Measurements from ENCODE around the gene LARP1B. TPM values are rescaled to one million over a fixed set of nuclear protein-coding genes. Genes with fewer than 3 reads are reported as not detected.

LARP1B gene
- polyA plus RNA-seq, 1 donor from 2014 or later: 30.8 TPM

DNA sequence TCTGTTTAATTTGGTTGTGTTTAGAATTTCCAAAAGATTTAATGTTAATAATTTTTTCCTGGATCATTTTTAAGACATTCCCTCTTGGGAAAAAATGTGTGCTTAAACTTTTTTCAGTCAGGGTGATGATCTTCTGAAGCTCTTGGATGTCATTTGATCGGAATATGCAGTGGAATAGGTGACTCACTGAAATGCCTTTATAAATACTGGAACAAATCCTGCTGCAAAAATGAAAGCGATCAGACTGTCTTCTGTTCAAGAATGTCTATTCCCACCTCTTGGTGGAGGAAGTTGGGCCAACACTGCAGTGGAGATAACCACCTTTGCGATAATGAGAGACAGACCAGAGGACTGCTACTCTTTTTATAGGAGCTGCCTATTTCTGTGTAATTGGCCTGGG, 46.7 kb downstream of the LARP1B start:
- H3K4me2 ChIP-seq (ENCODE audit: low read length): no peak overlapping the region
- no peaks in the 10 kb centered on the region for H3F3A ChIP-seq (ENCODE audit: insufficient read depth, low read length, poor library complexity, severe bottlenecking)
- no peaks in the 10 kb centered on the region for H3K9me2 ChIP-seq (ENCODE audit: insufficient read depth, low read length)
- H3K27me3 ChIP-seq (ENCODE audit: insufficient read depth, low read depth, low read length): no peaks in the 10 kb centered on the region
- no peak for TF ChIP-seq EP300 (conservative IDR thresholded peaks at IDR 0.05; ENCODE audit: poor library complexity, severe bottlenecking)
- TF ChIP-seq, protein P1, sequence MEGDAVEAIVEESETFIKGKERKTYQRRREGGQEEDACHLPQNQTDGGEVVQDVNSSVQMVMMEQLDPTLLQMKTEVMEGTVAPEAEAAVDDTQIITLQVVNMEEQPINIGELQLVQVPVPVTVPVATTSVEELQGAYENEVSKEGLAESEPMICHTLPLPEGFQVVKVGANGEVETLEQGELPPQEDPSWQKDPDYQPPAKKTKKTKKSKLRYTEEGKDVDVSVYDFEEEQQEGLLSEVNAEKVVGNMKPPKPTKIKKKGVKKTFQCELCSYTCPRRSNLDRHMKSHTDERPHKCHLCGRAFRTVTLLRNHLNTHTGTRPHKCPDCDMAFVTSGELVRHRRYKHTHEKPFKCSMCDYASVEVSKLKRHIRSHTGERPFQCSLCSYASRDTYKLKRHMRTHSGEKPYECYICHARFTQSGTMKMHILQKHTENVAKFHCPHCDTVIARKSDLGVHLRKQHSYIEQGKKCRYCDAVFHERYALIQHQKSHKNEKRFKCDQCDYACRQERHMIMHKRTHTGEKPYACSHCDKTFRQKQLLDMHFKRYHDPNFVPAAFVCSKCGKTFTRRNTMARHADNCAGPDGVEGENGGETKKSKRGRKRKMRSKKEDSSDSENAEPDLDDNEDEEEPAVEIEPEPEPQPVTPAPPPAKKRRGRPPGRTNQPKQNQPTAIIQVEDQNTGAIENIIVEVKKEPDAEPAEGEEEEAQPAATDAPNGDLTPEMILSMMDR (IDR thresholded peaks at IDR 0.05; ENCODE audit: poor library complexity, severe bottlenecking): no peak
- TF ChIP-seq MXI1 (conservative IDR thresholded peaks at IDR 0.05; ENCODE audit: poor library complexity, severe bottlenecking): no peak
- TF ChIP-seq SMC3 (conservative IDR thresholded peaks at IDR 0.05; ENCODE audit: poor library complexity): no peak
- TF ChIP-seq TAF1 (IDR thresholded peaks at IDR 0.05; ENCODE audit: low read depth): no peak
- no peak for TF ChIP-seq POLR2AphosphoS5 (IDR thresholded peaks at IDR 0.05)
- TF ChIP-seq RAD21 (conservative IDR thresholded peaks at IDR 0.05): no peak
- TF ChIP-seq REST (IDR thresholded peaks at IDR 0.05; ENCODE audit: borderline replicate concordance): no peak
- TF ChIP-seq EZH2 (IDR thresholded peaks at IDR 0.05; ENCODE audit: borderline replicate concordance, insufficient read depth, low read length, poor library complexity, severe bottlenecking): no peak
- H3K9ac ChIP-seq (ENCODE audit: low read length): no peak overlapping the region
- H4K20me1 ChIP-seq (ENCODE audit: insufficient read depth): no peaks in the 10 kb centered on the region
- H2AFZ ChIP-seq (ENCODE audit: low read depth, low read length): no peak overlapping the region
- no peak overlapping the region for H3K27ac ChIP-seq (ENCODE audit: low read length)
- no peak overlapping the region for H3K4me3 ChIP-seq (ENCODE audit: low read length)
- H3K9me3 ChIP-seq (ENCODE audit: low read length): no peaks in the 10 kb centered on the region
- no peaks in the 10 kb centered on the region for H3K36me3 ChIP-seq (ENCODE audit: insufficient read depth, low read length)
- no peaks in the 10 kb centered on the region for H3K79me2 ChIP-seq (replicated peaks; ENCODE audit: insufficient read depth, low read length)

DNA sequence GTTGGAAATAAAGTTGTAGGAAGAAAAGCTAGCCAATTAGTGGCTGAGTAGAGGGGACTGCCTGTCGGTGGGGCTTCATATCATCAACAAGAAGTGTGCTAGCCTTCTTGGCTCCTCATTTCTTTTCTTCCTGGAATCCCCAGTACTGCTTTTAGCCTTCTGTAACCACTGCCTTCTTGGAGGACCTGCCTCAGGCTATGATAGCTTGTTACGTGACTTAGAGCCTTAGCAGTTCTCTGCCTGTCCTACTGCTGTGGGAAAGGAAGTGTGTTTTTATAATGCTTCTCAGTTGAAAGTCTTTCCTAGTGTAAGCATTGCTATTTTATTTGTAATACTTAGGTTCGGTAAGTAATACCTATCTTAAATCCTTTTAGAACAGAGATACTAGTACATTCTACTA, 61.9 kb downstream of the LARP1B start:
- Histone ChIP-seq H3K9ac (ENCODE audit: low read length) (no peak overlapping the region), H3K4me2 (ENCODE audit: low read length) (no peak overlapping the region), H3K9me3 (ENCODE audit: low read length) (no peaks in the 10 kb centered on the region), H4K20me1 (ENCODE audit: insufficient read depth) (no peaks in the 10 kb centered on the region), H3K36me3 (ENCODE audit: insufficient read depth, low read length) (peaks cover 7% of the 10 kb centered on the region), H3K79me2 (replicated peaks; ENCODE audit: insufficient read depth, low read length) (no peaks in the 10 kb centered on the region), H3F3A (ENCODE audit: insufficient read depth, low read length, poor library complexity, severe bottlenecking) (no peaks in the 10 kb centered on the region), H3K27ac (ENCODE audit: low read length) (no peak overlapping the region), H3K27me3 (ENCODE audit: insufficient read depth, low read depth, low read length) (no peaks in the 10 kb centered on the region), H2AFZ (ENCODE audit: low read depth, low read length) (no peak overlapping the region), H3K9me2 (ENCODE audit: insufficient read depth, low read length) (no peaks in the 10 kb centered on the region), H3K4me3 (ENCODE audit: low read length) (no peak overlapping the region)
- no peak for TF ChIP-seq EP300 (conservative IDR thresholded peaks at IDR 0.05; ENCODE audit: poor library complexity, severe bottlenecking)
- no peak for TF ChIP-seq MXI1 (conservative IDR thresholded peaks at IDR 0.05; ENCODE audit: poor library complexity, severe bottlenecking)
- TF ChIP-seq RAD21 (conservative IDR thresholded peaks at IDR 0.05): no peak

DNA sequence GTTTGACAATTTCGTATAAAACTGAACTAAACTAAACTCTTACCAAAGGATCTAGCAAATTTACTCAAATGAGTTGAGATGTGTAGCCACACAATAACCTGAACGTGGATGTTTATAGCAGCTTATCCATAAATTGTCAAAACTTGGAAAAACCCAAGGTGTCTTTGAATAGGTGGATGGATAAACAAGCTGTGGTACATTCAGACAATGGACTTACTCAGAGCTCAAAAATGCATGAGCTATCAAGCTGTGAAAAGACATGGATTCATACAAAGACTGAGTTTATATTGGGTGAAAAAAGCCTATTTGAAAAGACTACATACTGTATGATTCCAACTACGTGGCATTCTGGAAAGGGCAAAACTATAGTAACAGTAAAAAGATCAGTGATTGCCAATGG, 69.5 kb downstream of the LARP1B start:
- H3F3A ChIP-seq (ENCODE audit: insufficient read depth, low read length, poor library complexity, severe bottlenecking): no peaks in the 10 kb centered on the region
- no peaks in the 10 kb centered on the region for H3K79me2 ChIP-seq (replicated peaks; ENCODE audit: insufficient read depth, low read length)
- no peak overlapping the region for H2AFZ ChIP-seq (ENCODE audit: low read depth, low read length)

More for the DNA sequence above, 69.5 kb downstream of the LARP1B start:
- H3K27me3 ChIP-seq (ENCODE audit: insufficient read depth, low read depth, low read length): no peaks in the 10 kb centered on the region
- no peaks in the 10 kb centered on the region for H3K9me3 ChIP-seq (ENCODE audit: low read length)
- TF ChIP-seq EZH2 (IDR thresholded peaks at IDR 0.05; ENCODE audit: borderline replicate concordance, insufficient read depth, low read length, poor library complexity, severe bottlenecking): no peak
- no peak for TF ChIP-seq REST (IDR thresholded peaks at IDR 0.05; ENCODE audit: borderline replicate concordance)
- TF ChIP-seq SMC3 (conservative IDR thresholded peaks at IDR 0.05; ENCODE audit: poor library complexity): no peak
- TF ChIP-seq MXI1 (conservative IDR thresholded peaks at IDR 0.05; ENCODE audit: poor library complexity, severe bottlenecking): no peak
- no peak for TF ChIP-seq RAD21 (conservative IDR thresholded peaks at IDR 0.05)
- TF ChIP-seq TAF1 (IDR thresholded peaks at IDR 0.05; ENCODE audit: low read depth): no peak
- no peak for TF ChIP-seq POLR2AphosphoS5 (IDR thresholded peaks at IDR 0.05)
- no peak for TF ChIP-seq EP300 (conservative IDR thresholded peaks at IDR 0.05; ENCODE audit: poor library complexity, severe bottlenecking)
- TF ChIP-seq, protein P1 (IDR thresholded peaks at IDR 0.05; ENCODE audit: poor library complexity, severe bottlenecking): no peak
- H3K27ac ChIP-seq (ENCODE audit: low read length): no peak overlapping the region
- H3K4me2 ChIP-seq (ENCODE audit: low read length): no peak overlapping the region
- H3K9ac ChIP-seq (ENCODE audit: low read length): no peak overlapping the region
- no peak overlapping the region for H3K4me3 ChIP-seq (ENCODE audit: low read length)
- H3K36me3 ChIP-seq (ENCODE audit: insufficient read depth, low read length): no peaks in the 10 kb centered on the region
- no peaks in the 10 kb centered on the region for H3K9me2 ChIP-seq (ENCODE audit: insufficient read depth, low read length)
- H4K20me1 ChIP-seq (ENCODE audit: insufficient read depth): no peaks in the 10 kb centered on the region
